ENCODE results near the gene TFAP2D.

The TFAP2D gene

DNA sequence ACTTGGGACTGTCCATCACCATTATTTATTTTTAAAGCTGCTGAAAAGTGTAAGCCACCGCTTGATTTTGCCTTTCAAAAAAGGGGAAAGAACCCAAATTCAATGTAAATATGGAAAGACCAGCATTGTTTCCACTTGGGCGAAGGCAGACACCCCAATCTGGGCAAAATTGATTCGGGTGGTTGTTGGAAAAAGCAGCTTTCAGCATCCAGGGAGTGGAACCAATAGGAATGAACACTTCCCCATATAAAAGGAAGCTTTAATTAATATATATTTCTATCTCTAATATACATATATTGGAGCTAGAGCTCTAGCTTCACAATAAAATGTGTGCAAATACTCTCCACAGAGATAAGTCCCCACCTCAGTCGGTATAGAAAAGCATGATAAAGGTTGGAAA lies at the start of gene TFAP2D:
TFAP2D (plus strand) TSS at position 301 of the 400 bp plus-strand sequence. CDS start 530 bp downstream, outside the sequence.
- DNase-seq = no peak

DNA sequence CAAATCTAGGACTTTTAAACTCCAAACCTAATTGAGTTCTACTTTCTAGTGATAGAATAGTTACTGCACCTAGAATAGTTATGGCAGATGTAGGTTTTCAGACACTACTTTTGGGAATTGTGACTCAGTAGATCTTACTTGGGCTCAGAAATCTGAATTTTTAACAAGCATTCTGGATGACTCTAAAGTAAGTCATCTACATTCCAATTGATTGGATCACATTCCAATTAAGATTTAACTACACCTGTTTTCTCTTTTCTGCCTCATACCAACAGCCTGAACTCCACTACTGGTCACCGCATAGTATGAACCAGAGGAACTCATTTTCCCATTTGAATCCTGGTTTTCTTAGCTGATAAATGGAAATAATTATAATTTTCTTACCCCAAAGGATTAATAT lies 49.5 kb upstream of the TFAP2D start:
- no peak for DNase-seq

DNA sequence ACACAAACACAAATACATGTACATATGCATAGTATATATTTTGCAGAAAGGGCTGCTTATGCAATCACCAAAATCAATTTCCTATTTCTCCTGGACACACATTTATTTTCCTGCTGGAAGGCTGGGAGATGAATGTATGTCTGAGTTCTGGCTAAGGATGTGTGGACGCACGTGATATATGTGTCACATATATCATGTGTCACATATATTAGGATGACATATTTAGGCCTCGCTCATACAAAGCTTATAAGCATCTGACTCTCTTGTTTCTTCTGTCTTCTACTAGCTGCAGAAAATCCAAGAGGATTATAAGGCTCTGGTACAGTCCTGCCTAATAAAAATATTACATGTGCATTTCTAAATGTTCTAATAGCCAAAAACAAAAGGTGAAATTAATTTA lies 47.2 kb upstream of the TFAP2D start:
- DNase-seq = no peak

DNA sequence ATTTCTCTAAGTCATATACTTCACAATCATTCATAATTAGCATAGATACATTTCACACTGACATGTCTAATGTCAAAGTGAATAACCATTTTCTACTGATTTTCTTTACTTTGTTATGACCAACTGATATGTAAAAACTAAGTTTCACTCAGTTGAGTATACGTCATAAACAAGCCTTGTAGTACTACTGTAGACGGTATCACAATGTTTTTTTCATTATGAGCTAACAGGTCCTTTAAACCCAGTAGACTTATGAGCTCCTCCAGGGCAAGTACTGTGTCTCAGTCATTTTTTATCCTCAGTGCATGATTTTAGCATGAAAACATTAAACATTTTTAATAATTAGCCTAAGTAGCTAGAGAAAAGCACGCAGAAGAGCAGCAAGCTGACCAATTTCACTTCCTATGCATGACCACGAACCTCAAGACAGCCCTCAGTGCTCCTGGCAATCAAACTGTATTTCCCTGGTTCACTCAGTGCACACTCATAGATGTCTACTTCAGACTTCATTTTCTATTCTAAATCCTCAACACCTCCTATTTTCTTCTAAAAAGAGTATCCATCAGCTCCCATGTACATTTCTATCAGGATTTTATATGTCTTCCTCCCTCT lies 32.0 kb upstream of the TFAP2D start:
- DNase-seq = no peak

DNA sequence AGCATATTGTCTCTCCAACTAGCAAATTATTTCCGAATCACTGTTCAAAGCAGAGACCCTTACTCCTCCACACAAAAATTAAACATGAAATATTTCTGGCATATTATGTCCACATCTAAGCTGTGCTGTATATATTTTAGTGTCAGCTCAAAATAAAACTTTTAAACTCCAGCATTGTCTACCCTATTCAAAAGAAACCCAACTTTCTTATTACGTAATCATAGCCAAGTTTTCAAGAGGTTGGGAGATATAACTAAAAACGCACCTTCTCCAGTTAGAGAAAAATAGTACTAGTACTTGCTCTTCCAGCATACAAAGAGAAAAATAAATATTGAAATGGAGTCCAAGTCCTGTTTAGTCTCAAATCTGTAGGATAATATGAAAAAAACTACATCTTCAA lies 24.1 kb upstream of the TFAP2D start:
- DNase-seq = no peak

DNA sequence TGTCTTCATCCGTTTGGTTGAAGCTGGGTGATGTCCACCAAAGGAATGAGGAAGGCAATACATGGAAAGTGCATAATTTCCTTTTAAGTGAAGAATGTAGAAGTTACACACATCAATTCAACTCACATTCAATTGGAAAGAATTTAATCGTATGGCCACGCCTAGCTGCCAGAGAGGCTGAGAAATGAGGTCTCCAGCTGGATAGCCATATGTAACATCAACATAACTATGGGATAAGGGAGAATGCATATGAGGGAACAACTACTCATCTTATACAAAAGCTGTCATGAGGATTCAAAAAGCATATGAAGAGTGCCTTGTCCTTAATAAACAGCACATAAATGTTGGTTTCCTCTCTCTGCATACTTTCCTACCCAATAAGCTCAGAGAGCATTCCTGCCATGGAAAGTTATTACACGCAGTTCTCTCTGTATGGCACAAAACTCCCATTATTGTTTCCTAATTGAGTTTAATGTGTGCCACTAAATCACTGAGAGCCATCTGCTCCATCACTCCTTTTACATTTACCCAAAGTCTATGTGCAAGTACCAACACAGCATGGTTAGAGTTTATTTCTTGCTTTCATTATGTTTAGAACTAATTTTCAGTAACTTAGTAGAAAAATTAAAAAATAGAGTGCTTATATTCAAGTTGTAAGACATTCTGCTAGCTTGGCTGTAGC lies 21.4 kb upstream of the TFAP2D start:
- no peak for DNase-seq

DNA sequence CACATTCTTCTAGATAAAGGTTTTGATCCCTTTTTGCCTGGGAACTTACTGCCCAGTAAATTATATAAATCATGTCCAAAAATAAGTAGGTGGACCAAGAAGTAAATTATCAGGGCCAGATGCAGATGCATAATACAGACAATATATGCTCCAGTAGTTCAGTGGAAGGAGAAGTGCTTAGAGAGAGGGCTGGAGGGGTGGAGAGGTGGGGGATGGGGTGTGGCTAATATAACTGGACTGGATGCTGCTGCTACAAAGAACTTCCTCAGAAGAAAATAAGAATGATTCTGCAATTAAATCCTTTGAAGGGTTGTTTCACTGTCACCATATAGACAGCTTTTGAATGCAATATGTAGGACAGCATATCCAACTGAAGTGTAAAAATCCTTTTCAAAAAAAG lies 14.8 kb upstream of the TFAP2D start:
- no peak for DNase-seq

DNA sequence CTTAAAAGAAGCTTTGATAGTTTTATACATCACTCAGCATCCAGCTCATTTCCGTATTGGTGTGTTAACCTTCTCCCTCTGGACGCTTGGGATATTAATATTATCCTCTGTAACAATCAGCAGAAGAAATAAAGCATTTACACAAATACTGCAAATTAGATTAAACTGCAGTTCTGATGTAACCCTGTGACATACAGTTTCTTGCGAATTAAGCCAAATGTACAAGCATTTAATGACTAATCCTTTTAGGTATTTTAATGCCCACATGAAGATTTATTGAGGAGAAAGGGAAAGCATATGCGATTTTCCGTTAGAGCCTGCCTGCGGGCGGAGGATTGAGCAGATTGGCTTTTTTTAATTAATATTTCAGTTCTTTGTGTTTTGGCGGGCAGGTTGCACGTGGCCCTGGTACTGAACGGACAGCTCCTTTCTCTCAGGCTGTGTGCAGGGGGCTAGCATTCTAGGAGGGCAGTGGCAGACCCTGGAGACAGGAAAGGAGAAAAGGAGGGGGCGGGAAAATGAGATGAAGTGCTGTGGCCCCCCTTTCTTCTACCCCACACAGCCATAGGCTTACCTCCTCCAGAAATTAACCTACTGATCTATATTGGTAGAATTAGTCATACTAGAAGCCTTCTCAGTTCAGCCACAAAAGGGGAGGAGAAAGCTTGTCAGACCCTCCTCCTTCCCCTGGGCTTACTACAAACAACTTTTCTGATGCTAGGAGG lies 14.1 kb upstream of the TFAP2D start:
- DNase-seq = no peak

DNA sequence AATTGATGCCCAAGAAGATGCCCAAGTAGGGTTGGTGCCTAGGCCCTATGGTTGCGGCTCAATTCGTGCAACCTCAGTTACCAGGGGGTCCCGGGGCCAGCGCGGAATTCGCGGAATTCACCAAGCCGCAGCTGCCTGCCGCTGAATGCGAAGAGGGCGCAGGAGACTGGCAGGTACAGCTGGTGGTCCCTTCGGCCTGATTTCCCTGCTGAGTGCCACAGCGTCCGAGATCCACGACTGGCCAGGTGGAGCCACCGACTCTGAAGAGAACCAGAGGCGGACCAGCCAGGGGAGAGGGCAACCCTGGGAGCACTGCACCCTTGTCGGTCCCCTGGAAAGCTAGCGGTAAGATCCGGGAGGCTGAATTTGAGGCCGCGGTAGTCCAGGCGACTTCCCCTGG lies 6.8 kb upstream of the TFAP2D start:
- no peak for DNase-seq

DNA sequence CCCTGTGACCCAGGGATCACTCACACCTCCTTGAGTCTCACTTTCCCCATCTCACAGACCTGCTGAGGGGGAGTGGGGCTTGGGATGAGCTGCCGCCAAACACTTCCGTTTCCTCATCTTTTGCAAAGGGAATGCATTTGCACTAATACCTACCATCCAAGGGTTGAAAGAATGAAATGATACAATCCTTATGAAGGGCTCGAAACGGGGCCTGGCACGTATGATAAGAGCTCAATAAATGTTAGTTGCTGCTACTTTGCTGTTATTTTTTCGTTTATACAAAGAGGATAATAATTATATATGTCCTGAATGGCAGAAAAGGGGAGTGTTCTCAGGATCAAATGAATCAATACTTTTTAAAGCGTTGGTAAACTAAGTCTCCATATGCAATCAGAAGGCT lies 6.1 kb upstream of the TFAP2D start:
- no peak for DNase-seq

DNA sequence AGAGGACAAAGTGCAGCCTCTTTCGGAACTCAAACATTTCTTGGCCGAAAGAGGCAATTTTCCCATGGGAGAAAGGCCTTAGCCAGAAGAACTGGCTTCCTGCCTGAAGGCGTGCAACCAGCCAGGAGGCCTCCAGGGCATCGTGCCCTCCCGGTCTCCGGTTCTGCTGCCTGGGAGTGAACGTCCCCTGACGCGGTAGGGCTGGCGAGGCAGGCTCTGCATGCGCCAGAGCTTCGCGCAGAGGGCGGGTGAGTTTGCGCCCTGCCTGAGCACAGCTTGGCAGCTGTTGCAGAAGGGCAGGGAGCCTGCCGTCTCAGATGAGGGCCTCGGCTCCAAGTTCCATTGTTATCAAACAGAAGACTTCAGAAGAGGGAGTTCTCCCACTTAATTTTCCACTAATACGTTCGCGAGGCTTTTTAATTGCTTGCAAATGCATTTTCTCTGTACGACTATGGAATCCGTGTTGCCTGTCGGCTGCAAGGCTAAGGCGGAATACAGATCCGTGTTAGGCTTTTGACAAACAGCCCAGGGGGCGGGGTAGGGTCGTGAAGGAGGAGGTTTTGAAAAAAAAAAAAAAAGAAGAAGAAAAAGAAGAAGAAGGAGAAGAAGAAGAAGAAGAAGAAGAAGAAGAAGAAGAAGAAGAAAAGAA lies 5.5 kb upstream of the TFAP2D start:
- no peak for DNase-seq

DNA sequence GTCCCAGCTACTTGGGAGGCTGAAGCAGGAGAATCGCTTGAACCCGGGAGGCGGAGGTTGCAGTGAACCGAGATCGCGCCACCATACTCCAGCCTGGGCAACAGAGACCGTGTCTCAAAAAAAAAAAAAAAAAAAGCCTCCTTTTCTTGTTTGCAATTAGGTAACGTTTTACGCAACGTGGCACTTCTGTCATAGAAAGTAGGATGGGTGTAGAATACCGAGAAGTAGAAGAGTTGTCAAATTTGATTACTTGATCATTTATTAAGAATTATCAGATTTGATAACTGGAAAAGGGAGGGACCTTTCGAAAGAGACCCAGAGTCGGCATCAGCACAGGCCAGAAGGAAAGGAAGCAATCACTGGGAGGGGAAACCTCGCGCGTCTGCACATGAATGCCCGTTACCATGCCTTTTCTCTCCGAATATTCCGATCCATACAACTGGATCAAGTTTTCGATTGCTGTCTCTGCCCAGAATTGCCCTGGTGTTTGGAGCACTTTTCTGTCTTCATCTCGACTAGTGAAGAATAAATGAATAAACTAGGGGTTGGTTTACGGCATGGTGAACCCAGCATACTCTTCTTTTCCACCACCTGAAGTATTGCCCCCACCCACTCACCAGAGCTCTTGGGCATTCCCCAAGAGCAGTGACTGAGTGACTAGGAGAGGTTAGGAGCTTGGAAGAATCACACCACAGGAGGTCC lies 4.5 kb upstream of the TFAP2D start:
- no peak for DNase-seq

DNA sequence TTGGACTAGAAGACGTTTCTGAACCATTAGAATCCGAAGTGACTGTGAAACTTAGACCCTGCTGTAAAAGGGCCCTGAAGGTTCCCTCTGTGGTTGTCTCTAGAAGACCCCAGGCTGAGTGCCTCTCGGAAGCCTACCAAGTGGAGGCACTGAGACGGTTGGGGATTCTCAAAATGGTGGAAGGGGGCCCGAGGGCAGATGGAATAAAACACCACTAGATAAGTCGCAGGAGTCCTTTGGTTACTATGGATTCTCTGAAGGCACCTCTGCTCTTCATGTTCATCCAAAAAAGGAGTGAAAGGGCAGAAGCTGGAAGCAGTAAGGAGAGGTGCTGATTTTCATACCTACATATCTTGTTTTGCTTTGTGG lies 4.0 kb upstream of the TFAP2D start:
- no peak for DNase-seq

DNA sequence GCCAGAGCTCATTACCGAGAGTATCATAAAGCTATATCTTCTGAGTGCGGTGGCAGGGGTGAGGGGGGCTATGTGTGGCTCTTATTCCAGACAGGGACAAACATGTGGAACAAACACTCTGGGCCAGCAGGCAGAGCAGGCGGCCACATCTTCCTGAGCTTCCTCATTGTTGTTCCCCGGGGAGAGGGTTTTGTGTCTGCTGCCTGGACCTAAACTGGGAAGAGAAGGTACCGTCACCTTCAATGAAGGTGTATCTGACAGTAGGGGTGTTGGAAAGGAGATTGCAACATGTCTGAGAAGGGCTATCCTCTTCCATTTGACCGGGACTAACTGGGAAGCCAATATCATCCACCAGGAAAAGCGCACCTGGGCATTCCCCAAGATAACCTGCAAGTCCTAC lies 1.6 kb upstream of the TFAP2D start:
- no peak for DNase-seq

DNA sequence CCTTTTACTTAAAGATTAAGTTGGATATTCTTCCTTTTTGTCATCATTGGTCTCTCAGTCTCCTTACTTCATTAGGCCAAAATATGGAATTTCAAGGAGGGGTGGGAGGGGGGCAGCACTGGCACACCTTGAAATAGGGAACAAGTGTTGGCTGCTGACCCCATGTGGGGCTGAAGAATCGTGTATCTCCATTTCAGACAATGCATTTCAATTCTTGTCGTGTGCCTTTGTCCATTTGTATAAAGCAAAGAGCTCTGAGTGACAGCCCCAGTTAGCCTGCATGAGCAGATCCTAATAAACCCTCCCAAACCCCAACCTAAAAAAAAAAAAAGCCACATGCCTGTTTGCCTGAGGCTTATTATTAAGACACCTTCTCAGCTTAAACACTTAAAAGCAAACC lies 1.0 kb upstream of the TFAP2D start:
- DNase-seq = no peak

DNA sequence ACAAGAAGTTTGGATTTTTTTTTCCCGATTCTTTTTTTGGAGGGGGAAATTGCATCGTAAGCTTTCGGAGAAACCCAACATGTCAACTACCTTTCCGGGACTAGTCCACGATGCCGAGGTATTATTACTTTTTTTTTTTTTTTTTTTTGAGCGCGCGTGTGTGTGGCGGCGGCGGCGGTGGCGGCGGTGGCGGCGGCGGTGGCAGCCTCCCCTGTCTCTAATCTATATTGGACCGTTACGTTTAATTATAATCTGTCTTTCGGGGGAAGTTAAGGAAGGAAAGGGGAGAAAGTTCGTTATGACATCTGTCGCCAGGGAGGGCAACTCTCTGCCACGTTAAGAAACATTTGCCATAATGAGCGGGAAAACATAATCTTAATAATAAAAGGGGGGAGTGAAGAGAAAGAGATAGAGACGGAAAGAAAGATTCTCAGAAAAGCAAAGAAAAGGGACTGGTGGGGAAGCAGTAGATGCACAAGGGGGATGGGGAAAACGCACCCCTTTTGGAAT lies 706 bp downstream of the TFAP2D start:
- no peak for DNase-seq

DNA sequence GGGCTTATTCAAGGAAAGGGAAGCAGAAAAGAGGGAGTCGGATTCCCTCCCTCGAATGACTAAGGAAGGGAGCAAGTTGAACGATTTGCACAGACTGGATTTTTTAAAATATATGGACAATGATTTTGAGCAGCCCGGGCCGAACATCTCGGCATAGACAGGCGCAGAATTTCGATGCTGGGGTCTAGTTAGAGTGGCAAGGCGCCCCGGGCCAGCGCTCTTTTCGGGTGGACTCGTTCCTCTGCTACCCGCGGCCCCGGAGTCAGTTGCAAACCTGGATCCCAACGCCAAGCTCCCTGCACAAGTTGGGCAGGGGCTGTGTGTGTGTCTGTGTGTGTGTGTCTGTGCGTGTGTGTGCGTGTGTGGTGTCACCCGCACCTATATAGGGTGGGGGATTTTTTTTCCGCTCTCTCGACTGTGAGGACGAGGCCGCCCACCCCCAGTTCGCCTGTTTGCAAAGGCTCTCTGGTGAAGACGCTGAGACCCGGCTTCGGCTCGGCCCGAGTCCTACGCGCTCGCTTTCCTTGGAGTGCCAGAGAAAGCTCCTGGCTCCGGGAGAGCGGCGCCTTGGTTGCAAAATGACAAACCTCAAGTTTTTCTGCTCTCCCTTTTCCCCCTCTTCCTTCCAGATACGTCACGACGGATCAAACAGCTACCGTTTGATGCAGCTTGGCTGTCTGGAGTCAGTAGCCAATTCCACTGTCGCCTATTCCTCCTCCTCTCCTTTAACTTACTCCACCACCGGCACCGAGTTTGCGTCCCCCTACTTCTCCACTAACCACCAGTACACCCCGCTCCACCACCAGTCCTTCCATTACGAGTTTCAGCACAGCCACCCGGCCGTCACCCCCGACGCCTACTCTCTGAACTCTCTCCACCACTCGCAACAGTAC lies 1.4 kb downstream of the TFAP2D start:
- DNase-seq = no peak

DNA sequence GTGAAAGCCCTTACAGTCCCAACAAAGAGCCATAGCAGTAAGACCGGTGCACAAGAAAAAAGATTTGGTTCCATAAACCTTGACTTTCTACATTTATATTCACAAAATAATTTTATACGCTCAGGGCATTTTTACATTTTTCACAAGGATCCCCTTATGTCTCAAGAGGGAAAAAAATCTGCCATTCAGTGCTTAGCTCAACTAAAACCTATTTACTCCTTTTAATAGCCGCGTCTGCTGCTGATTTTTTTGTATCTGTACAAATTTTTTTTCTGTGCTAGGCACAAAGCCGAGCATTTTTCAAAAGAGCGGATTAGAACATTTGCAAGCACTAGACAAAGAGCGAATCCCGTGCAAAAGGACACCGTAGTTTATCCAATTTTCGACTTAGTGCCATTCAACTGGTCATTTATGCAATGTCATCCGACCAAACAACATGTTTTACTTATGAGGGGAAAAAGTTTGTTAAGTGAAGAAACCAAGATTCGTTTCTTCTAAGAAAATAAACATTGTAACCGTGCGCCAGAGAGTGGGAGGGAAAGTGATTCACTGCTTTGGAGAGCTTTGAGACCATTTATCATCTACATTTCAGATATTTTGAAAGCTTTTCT lies 3.7 kb downstream of the TFAP2D start:
- DNase-seq = no peak

DNA sequence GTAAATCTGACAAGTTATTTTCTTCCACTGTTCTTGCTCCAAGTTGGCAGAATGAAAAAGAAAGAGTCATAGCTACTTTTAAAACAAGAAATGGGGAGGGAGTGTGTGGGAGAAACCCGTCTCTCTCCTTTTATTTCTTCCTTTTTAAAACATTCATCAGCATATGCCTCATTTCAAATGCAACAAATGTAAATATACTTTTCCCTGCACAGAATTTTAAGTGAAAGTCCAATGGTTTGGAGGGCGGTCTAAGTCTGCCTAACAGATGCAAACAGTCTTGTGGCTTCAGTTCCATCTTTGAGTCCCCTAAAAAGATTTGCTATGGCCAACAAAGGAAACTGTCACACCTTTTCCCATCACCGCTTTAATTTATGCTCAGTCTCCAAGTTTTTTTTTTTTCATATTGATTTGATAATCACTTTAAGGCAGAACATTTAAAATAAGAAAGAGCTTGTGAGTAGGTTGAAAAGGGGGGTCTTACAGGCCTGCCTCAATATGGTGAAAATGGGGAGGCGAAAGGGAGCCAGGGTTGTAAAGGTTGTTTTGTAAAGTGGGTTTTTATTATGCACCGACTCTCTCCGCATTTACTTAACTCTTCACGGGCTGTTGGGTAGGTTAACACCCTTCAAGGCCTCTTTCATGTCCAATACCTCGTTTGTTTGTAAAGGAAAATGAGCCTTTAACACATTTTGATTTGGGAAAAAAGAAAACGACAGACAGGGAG lies 4.6 kb downstream of the TFAP2D start:
- no peak for DNase-seq

DNA sequence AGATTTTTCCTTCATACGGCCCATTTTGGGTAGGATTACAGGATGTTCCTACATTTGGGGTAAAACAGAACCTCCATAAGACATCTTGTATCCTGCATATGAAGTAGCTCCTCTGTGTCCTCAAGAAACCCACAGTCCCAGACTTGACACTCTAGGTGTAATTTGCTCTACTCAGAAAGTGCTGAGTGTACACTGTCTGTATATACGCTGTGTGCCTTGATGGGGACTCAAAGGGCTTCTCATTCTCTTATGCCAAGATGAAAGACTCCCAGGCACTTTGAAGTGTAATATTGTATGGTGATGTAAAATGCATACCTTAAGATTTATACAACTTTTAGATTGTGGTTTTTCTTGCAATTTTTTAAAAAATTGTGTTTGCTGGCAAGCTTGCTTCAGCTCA lies 5.2 kb downstream of the TFAP2D start:
- DNase-seq = no peak

DNA sequence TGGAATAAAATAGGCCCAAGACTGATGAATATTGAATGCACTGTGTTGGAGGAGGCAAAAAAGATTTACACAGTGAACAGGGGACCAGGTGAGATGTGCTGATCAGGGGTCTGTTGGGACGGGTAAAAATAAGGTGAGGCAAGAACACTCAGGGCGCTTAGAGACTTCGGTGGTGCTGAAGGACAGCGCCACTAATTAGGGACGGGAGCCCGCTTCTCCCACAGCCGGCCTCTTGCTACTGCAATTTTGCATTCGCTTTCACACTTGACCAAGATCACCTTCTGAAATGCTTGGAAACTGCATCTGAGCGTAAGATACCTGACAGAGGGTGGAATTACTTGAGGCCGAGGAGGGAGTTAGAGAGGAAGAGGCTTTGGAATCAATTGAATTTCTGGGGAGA lies 7.3 kb downstream of the TFAP2D start:
- no peak for DNase-seq

Data from activated CD4-positive, alpha-beta T cell treated with anti-CD3 and anti-CD28 coated beads, Interleukin-2, amount 50 U/mL, for 48 hours (primary cell).